ENCODE data around the gene EIF2S1.
A peak's percentile ranks its signal among the peaks of the same experiment; 100 is the strongest.
"Not testable (repeated sequence)": the region's sequence is repeated elsewhere in the genome, so short reads cannot be mapped to it uniquely, and the experiment has no call there.

Gene EIF2S1

GRCh38 chr14:67359775-67360469 lies at the start of gene EIF2S1, which contains the start of gene ATP6V1D:
Gene EIF2S1, plus strand, starts transcription at chr14:67360328. Its CDS starts 4,440 bp downstream, at chr14:67364768.
Gene ATP6V1D, minus strand, starts transcription at chr14:67359804. Its CDS starts 106 bp downstream, at chr14:67359698.
- DNase-seq: peak; percentile 99

- no peak for DNase-seq
Measured at GRCh38 chr14:67311868-67312267, 48.3 kb upstream of the EIF2S1 start.

- no peak for DNase-seq
Measured at GRCh38 chr14:67313153-67313552, 47.0 kb upstream of the EIF2S1 start.

GRCh38 chr14:67317822-67318221 lies 42.3 kb upstream of the EIF2S1 start:
- no peak for DNase-seq

GRCh38 chr14:67319142-67319541 lies 41.0 kb upstream of the EIF2S1 start:
- DNase-seq: no peak

GRCh38 chr14:67329666-67330065 lies 30.5 kb upstream of the EIF2S1 start:
- not testable (repeated sequence) for DNase-seq

GRCh38 chr14:67331368-67332125 lies 28.6 kb upstream of the EIF2S1 start:
- no peak for DNase-seq

- DNase-seq: no peak
Measured at GRCh38 chr14:67332468-67332867, 27.7 kb upstream of the EIF2S1 start.

GRCh38 chr14:67335781-67336180 lies 24.3 kb upstream of the EIF2S1 start:
- DNase-seq: peak; percentile 17

GRCh38 chr14:67341231-67341630 lies 18.9 kb upstream of the EIF2S1 start:
- DNase-seq: not testable (repeated sequence)

GRCh38 chr14:67343601-67344230 lies 16.4 kb upstream of the EIF2S1 start:
- no peak for DNase-seq

GRCh38 chr14:67345583-67345982 lies 14.5 kb upstream of the EIF2S1 start:
- no peak for DNase-seq

GRCh38 chr14:67352055-67352454 lies 8.1 kb upstream of the EIF2S1 start:
- DNase-seq: no peak

- no peak for DNase-seq
Measured at GRCh38 chr14:67357186-67357968, 2.8 kb upstream of the EIF2S1 start.

GRCh38 chr14:67357969-67358354 lies 2.2 kb upstream of the EIF2S1 start:
- no peak for DNase-seq

- DNase-seq: no peak
Measured at GRCh38 chr14:67358924-67359774, 979 bp upstream of the EIF2S1 start.

- DNase-seq: no peak
Measured at GRCh38 chr14:67360470-67361206, 510 bp downstream of the EIF2S1 start.

- no peak for DNase-seq
Measured at GRCh38 chr14:67365476-67365875, 5.3 kb downstream of the EIF2S1 start.

- DNase-seq: no peak
Measured at GRCh38 chr14:67370830-67371229, 10.7 kb downstream of the EIF2S1 start.

- no peak for DNase-seq
Measured at GRCh38 chr14:67371247-67372148, 11.4 kb downstream of the EIF2S1 start.
